Activated naive CD8-positive, alpha-beta T cell treated with anti-CD3 and anti-CD28 coated beads, Interleukin-2, amount 50 U/mL, for 24 hours (primary cell): ENCODE measurements around the gene ATCAY.

ENCODE experiments used
- ATAC-seq: fragments of 150-1000 bp; cut with Tn5 transposase; one replicate; pipeline ENCODE4 v1.10.0; 2021
- DNase-seq: peaks from one replicate; pipeline ENCODE4 v3.0.0; 2021
- H3K27ac Mint-ChIP-seq: one replicate; pipeline ENCODE4 v1.8.0; 2021; ENCODE audit warnings: mild to moderate bottlenecking, mixed read lengths
- H3K27me3 Mint-ChIP-seq: one replicate; pipeline ENCODE4 v1.8.0; 2021; ENCODE audit warnings: mixed read lengths
- H3K36me3 Mint-ChIP-seq: one replicate; pipeline ENCODE4 v1.8.0; 2021; ENCODE audit warnings: low read depth, mixed read lengths
- H3K4me1 Mint-ChIP-seq: one replicate; pipeline ENCODE4 v1.8.0; 2021; ENCODE audit warnings: mixed read lengths
- H3K4me3 Mint-ChIP-seq: one replicate; pipeline ENCODE4 v1.8.0; 2021; ENCODE audit warnings: mild to moderate bottlenecking, moderate library complexity, mixed read lengths
- H3K9me3 Mint-ChIP-seq: one replicate; pipeline ENCODE4 v1.8.0; 2021; ENCODE audit warnings: mixed read lengths

The ATCAY gene

GRCh38 chr19:3976495-3977241, 96.2 kb downstream of the ATCAY start:
- Mint-ChIP-seq H3K27me3 (no peaks in the 10 kb centered on the region), H3K4me3 (no peak overlapping the region), H3K36me3 (peaks cover 58% of the 10 kb centered on the region), H3K9me3 (no peaks in the 10 kb centered on the region), H3K4me1 (peaks cover 26% of the 10 kb centered on the region), H3K27ac (peak overlapping the region; percentile 70)
- DNase-seq: no peak
- ATAC-seq: no peak
